Measurements from ENCODE around the gene EXOSC5. TPM values are rescaled to one million over a fixed set of nuclear protein-coding genes. Genes with fewer than 3 reads are reported as not detected.

The EXOSC5 gene
- total and polyA plus RNA-seq, 4 experiments from 2014 or later = 18.2 to 58.6 (median 34.7) TPM

- Mint-ChIP-seq H3K4me3 (no peak overlapping the region), H3K9me3 (no peaks in the 10 kb centered on the region), H3K4me1 (peaks cover 4 to 17% (median 8%) of the 10 kb centered on the region in 4 donors), H3K36me3 (peaks cover 31 to 68% of the 10 kb centered on the region in 2 donors), H3K27ac (peak overlapping the region in 2 of 7 donors; percentile 6 to 78), H3K27me3 (no peaks in the 10 kb centered on the region)
- POLR2A ChIA-PET (ENCODE audit: partially characterized antibody) = interaction anchor here (1.3 kb wide), 1 partner anchor 13 kb away, joined by 4 read pairs; no protein-coding TSS in a partner anchor
- Histone ChIP-seq H3K27me3 (ENCODE audit: insufficient read depth, low read length) (no peaks in the 10 kb centered on the region), H3K4me3 (ENCODE audit: low read length in 2 of 2) (no peak overlapping the region), H3K27ac (ENCODE audit: low read depth, low read length) (no peak overlapping the region), H3K9me3 (ENCODE audit: control insufficient read depth in 1 of 2, low read length in 2 of 2) (no peaks in the 10 kb centered on the region), H3K4me1 (ENCODE audit: insufficient read depth, low read length) (peaks cover 10% of the 10 kb centered on the region), H3K36me3 (ENCODE audit: insufficient read depth, low read length) (peaks cover 55% of the 10 kb centered on the region)
- DNase-seq = no peak
- intact Hi-C loops (cut with micrococcal nuclease) = no loop called here
- CTCF ChIA-PET (ENCODE audit: partially characterized antibody) = no interaction called here
Measured at GRCh38 chr19:41421314-41421713, 24.2 kb upstream of the EXOSC5 start.

GRCh38 chr19:41420101-41420880, 23.1 kb upstream of the EXOSC5 start:
- peaks cover 59% of the 10 kb centered on the region for H3K36me3 ChIP-seq (ENCODE audit: insufficient read depth, low read length)
- H3K9me3 Mint-ChIP-seq = no peaks in the 10 kb centered on the region
- no peak overlapping the region for H3K4me3 ChIP-seq (ENCODE audit: low read length in 2 of 2)
- H3K27ac Mint-ChIP-seq = peak overlapping the region in 1 of 7 donors; percentile 36
- no peaks in the 10 kb centered on the region for H3K9me3 ChIP-seq (ENCODE audit: control insufficient read depth in 1 of 2, low read length in 2 of 2)
- peaks cover 31 to 67% of the 10 kb centered on the region in 2 donors for H3K36me3 Mint-ChIP-seq
- peaks cover 9% of the 10 kb centered on the region for H3K4me1 ChIP-seq (ENCODE audit: insufficient read depth, low read length)
- no peak for DNase-seq
- no peaks in the 10 kb centered on the region for H3K27me3 ChIP-seq (ENCODE audit: insufficient read depth, low read length)
- intact Hi-C loops (cut with micrococcal nuclease) = no loop called here
- H3K27me3 Mint-ChIP-seq = no peaks in the 10 kb centered on the region
- ChIA-PET CTCF (ENCODE audit: partially characterized antibody) (interaction anchor here (1.1 kb wide), 1 partner anchor 11 kb away, joined by 4 read pairs; no protein-coding TSS in a partner anchor), POLR2A (ENCODE audit: partially characterized antibody) (interaction anchor here (0.6 to 1.3 kb wide), 3 partner anchors 11 to 63 kb away, joined by 4 read pairs; no protein-coding TSS in a partner anchor)
- H3K27ac ChIP-seq (ENCODE audit: low read depth, low read length) = no peak overlapping the region
- H3K4me1 Mint-ChIP-seq = peaks cover 1 to 11% (median 4%) of the 10 kb centered on the region in 4 donors
- H3K4me3 Mint-ChIP-seq = no peak overlapping the region

GRCh38 chr19:41416194-41416674, 19.1 kb upstream of the EXOSC5 start:
- Mint-ChIP-seq H3K4me1 (peaks cover 0 to 2% (median under 1%) of the 10 kb centered on the region in 4 donors), H3K27ac (peak overlapping the region in 2 of 7 donors; percentile 22 to 63), H3K9me3 (no peaks in the 10 kb centered on the region), H3K4me3 (no peak overlapping the region), H3K27me3 (no peaks in the 10 kb centered on the region), H3K36me3 (peaks cover 30 to 61% of the 10 kb centered on the region in 2 donors)
- Histone ChIP-seq H3K4me1 (ENCODE audit: insufficient read depth, low read length) (no peaks in the 10 kb centered on the region), H3K4me3 (ENCODE audit: low read length in 2 of 2) (no peak overlapping the region), H3K36me3 (ENCODE audit: insufficient read depth, low read length) (peaks cover 76% of the 10 kb centered on the region), H3K27me3 (ENCODE audit: insufficient read depth, low read length) (no peaks in the 10 kb centered on the region), H3K9me3 (ENCODE audit: control insufficient read depth in 1 of 2, low read length in 2 of 2) (no peaks in the 10 kb centered on the region), H3K27ac (ENCODE audit: low read depth, low read length) (no peak overlapping the region)
- POLR2A ChIA-PET (ENCODE audit: partially characterized antibody) = interaction anchor here (0.6 kb wide), 1 partner anchor 77 kb away, joined by 3 read pairs; no protein-coding TSS in a partner anchor
- intact Hi-C loops (cut with micrococcal nuclease) = no loop called here
- DNase-seq = no peak
- CTCF ChIA-PET (ENCODE audit: partially characterized antibody) = no interaction called here

GRCh38 chr19:41415154-41415571, 18.0 kb upstream of the EXOSC5 start:
- Histone ChIP-seq H3K4me1 (ENCODE audit: insufficient read depth, low read length) (peaks cover under 1% of the 10 kb centered on the region), H3K27ac (ENCODE audit: low read depth, low read length) (no peak overlapping the region), H3K9me3 (ENCODE audit: control insufficient read depth in 1 of 2, low read length in 2 of 2) (no peaks in the 10 kb centered on the region), H3K36me3 (ENCODE audit: insufficient read depth, low read length) (peaks cover 73% of the 10 kb centered on the region), H3K27me3 (ENCODE audit: insufficient read depth, low read length) (no peaks in the 10 kb centered on the region), H3K4me3 (ENCODE audit: low read length in 2 of 2) (no peak overlapping the region)
- Mint-ChIP-seq H3K27ac (no peak overlapping the region), H3K4me3 (no peak overlapping the region), H3K4me1 (peaks cover under 1 to 2% (median under 1%) of the 10 kb centered on the region in 4 donors), H3K36me3 (peaks cover 34 to 56% of the 10 kb centered on the region in 2 donors), H3K27me3 (no peaks in the 10 kb centered on the region), H3K9me3 (no peaks in the 10 kb centered on the region)
- CTCF ChIA-PET (ENCODE audit: partially characterized antibody) = no interaction called here
- intact Hi-C loops (cut with micrococcal nuclease) = no loop called here
- no peak for DNase-seq
- POLR2A ChIA-PET (ENCODE audit: partially characterized antibody) = no interaction called here

GRCh38 chr19:41414461-41414860, 17.3 kb upstream of the EXOSC5 start:
- Mint-ChIP-seq H3K4me3 (no peak overlapping the region), H3K27ac (no peak overlapping the region), H3K27me3 (no peaks in the 10 kb centered on the region), H3K4me1 (peaks cover 5 to 8% (median 6%) of the 10 kb centered on the region in 4 donors), H3K36me3 (peaks cover 29 to 55% of the 10 kb centered on the region in 2 donors), H3K9me3 (no peaks in the 10 kb centered on the region)
- H3K9me3 ChIP-seq (ENCODE audit: control insufficient read depth in 1 of 2, low read length in 2 of 2) = no peaks in the 10 kb centered on the region
- H3K27me3 ChIP-seq (ENCODE audit: insufficient read depth, low read length) = no peaks in the 10 kb centered on the region
- no peak overlapping the region for H3K4me3 ChIP-seq (ENCODE audit: low read length in 2 of 2)
- peaks cover 69% of the 10 kb centered on the region for H3K36me3 ChIP-seq (ENCODE audit: insufficient read depth, low read length)
- ChIA-PET POLR2A (ENCODE audit: partially characterized antibody) (no interaction called here), CTCF (ENCODE audit: partially characterized antibody) (no interaction called here)
- DNase-seq = no peak
- no peak overlapping the region for H3K27ac ChIP-seq (ENCODE audit: low read depth, low read length)
- intact Hi-C loops (cut with micrococcal nuclease) = no loop called here
- peaks cover 4% of the 10 kb centered on the region for H3K4me1 ChIP-seq (ENCODE audit: insufficient read depth, low read length)

GRCh38 chr19:41413947-41414346, 16.8 kb upstream of the EXOSC5 start:
- no peak overlapping the region for H3K27ac ChIP-seq (ENCODE audit: low read depth, low read length)
- ChIA-PET CTCF (ENCODE audit: partially characterized antibody) (no interaction called here), POLR2A (ENCODE audit: partially characterized antibody) (no interaction called here)
- Mint-ChIP-seq H3K4me1 (peaks cover 6 to 13% (median 10%) of the 10 kb centered on the region in 4 donors), H3K27me3 (no peaks in the 10 kb centered on the region), H3K4me3 (no peak overlapping the region), H3K36me3 (peaks cover 26 to 54% of the 10 kb centered on the region in 2 donors), H3K9me3 (no peaks in the 10 kb centered on the region), H3K27ac (no peak overlapping the region)
- H3K36me3 ChIP-seq (ENCODE audit: insufficient read depth, low read length) = peaks cover 65% of the 10 kb centered on the region
- no peak for DNase-seq
- H3K27me3 ChIP-seq (ENCODE audit: insufficient read depth, low read length) = no peaks in the 10 kb centered on the region
- H3K9me3 ChIP-seq (ENCODE audit: control insufficient read depth in 1 of 2, low read length in 2 of 2) = no peaks in the 10 kb centered on the region
- H3K4me1 ChIP-seq (ENCODE audit: insufficient read depth, low read length) = peaks cover 4% of the 10 kb centered on the region
- intact Hi-C loops (cut with micrococcal nuclease) = no loop called here
- no peak overlapping the region for H3K4me3 ChIP-seq (ENCODE audit: low read length in 2 of 2)

- no peaks in the 10 kb centered on the region for H3K27me3 Mint-ChIP-seq
- H3K27ac ChIP-seq (ENCODE audit: low read depth, low read length) = no peak overlapping the region
- H3K9me3 Mint-ChIP-seq = no peaks in the 10 kb centered on the region
- peak overlapping the region in 1 of 7 donors; percentile 14 for H3K27ac Mint-ChIP-seq
- H3K9me3 ChIP-seq (ENCODE audit: control insufficient read depth in 1 of 2, low read length in 2 of 2) = no peaks in the 10 kb centered on the region
- H3K4me3 Mint-ChIP-seq = no peak overlapping the region
- peaks cover 56% of the 10 kb centered on the region for H3K36me3 ChIP-seq (ENCODE audit: insufficient read depth, low read length)
- peaks cover 6 to 14% (median 10%) of the 10 kb centered on the region in 4 donors for H3K4me1 Mint-ChIP-seq
- H3K27me3 ChIP-seq (ENCODE audit: insufficient read depth, low read length) = no peaks in the 10 kb centered on the region
- H3K36me3 Mint-ChIP-seq = peaks cover 21 to 45% of the 10 kb centered on the region in 2 donors
- POLR2A ChIA-PET (ENCODE audit: partially characterized antibody) = interaction anchor here (1.4 kb wide), 1 partner anchor 135 kb away, joined by 3 read pairs; no protein-coding TSS in a partner anchor
- DNase-seq = no peak
- H3K4me3 ChIP-seq (ENCODE audit: low read length in 2 of 2) = no peak overlapping the region
- intact Hi-C loops (cut with micrococcal nuclease) = no loop called here
- peaks cover 4% of the 10 kb centered on the region for H3K4me1 ChIP-seq (ENCODE audit: insufficient read depth, low read length)
- CTCF ChIA-PET (ENCODE audit: partially characterized antibody) = no interaction called here
Measured at GRCh38 chr19:41412953-41413352, 15.8 kb upstream of the EXOSC5 start.

Data from CD4-positive, alpha-beta memory T cell (primary cell).